ENCODE data around the gene LUC7L2. TPM values are rescaled to one million over a fixed set of nuclear protein-coding genes. Genes with fewer than 3 reads are reported as not detected.

The LUC7L2 gene
- total and polyA plus RNA-seq, 9 of the 15 experiments (the other 6 are each of a cell fraction or from before 2014, with no cell fraction given), result 56.1 to 207 (median 141) TPM

DNA sequence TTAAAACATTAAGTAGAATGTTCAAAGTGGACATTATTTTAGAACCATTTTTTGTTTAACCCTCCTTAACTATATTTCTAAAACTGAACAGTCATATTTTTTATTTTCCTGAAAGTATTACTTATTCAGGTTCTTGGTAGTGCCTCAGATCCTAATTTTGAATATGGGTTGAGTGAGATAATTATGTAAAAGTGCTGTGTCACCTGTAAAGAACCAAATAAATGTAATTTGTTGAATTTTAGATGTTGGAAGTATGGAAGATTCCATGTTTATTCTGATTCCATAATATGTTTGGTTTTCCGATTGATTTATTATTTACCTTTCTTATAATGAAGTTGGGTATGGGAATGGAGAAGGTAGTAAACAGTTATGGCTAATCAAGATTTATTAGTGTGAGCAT lies 61.4 kb downstream of the LUC7L2 start:
- ATAC-seq (no peak), FAIRE-seq (no peak), DNase-seq (ENCODE audit: extremely low read depth in 1 of 4, low spot score in 3 of 4) (no peak)
- WGBS (ENCODE audit: insufficient coverage, low coverage, missing lambda C conversion rate), result 36% methylated on average over 1 of the region's 1 CpG
- H3K79me2 ChIP-seq (ENCODE audit: control insufficient read depth, insufficient read depth, low read length), result no peaks in the 10 kb centered on the region; the same call in 2 of the 3 replicates
- no peak overlapping the region for H3K27ac ChIP-seq (ENCODE audit: extremely low read depth, low read depth, low read length)
- H3K4me1 ChIP-seq (replicated peaks in 1 of 2; ENCODE audit: control insufficient read depth in 2 of 2, insufficient read depth in 2 of 2, low read length in 2 of 2), result no peaks in the 10 kb centered on the region
- H3K4me3 ChIP-seq, result no peak overlapping the region
- no peaks in the 10 kb centered on the region for H3K27me3 ChIP-seq (ENCODE audit: control insufficient read depth in 2 of 2, insufficient read depth in 2 of 2, low read length in 2 of 2)
- no peak overlapping the region for H2AFZ ChIP-seq (ENCODE audit: low read depth, low read length)
- H3K4me2 ChIP-seq (ENCODE audit: insufficient read depth, low read length), result no peak overlapping the region
- in situ Hi-C loops (cut with MboI) (no loop called here), intact Hi-C loops (cut with micrococcal nuclease) (no loop called here)
- no peak overlapping the region for H3K9ac ChIP-seq (ENCODE audit: insufficient read depth in 1 of 2, low read depth in 2 of 2, low read length in 2 of 2)
- H3K9me1 ChIP-seq (ENCODE audit: control insufficient read depth, insufficient read depth, low read length), result no peaks in the 10 kb centered on the region
- peaks cover 90% of the 10 kb centered on the region for H3K36me3 ChIP-seq (ENCODE audit: control insufficient read depth, insufficient read depth, low read length)
- POLR2A ChIA-PET, result interaction anchor here (1.1 kb wide), 1 partner anchor 17 kb away, joined by 3 read pairs; no protein-coding TSS in a partner anchor
- TF ChIP-seq NFE2L1 (tag; IDR thresholded peaks at IDR 0.05; ENCODE audit: borderline replicate concordance, low read depth) (peak; percentile 45), SP2 (IDR thresholded peaks at IDR 0.05; ENCODE audit: extremely low read depth, low read depth, low read length, poor library complexity, severe bottlenecking) (no peak), ZNF274 (IDR thresholded peaks at IDR 0.05; ENCODE audit: borderline replicate concordance, low read depth, low read length) (no peak), NFE2 (IDR thresholded peaks at IDR 0.05; ENCODE audit: low read depth) (peak; percentile 30; the same call in 1 of the 2 replicates), MAFG (tag; conservative IDR thresholded peaks at IDR 0.05) (peak; percentile 69), C11orf30 (IDR thresholded peaks at IDR 0.05; ENCODE audit: low read depth) (peak; percentile 47), ZNF316 (IDR thresholded peaks at IDR 0.05) (peak; percentile 68)
- no peaks in the 10 kb centered on the region for H4K20me1 ChIP-seq (replicated peaks; ENCODE audit: control insufficient read depth, insufficient read depth, low read length)
- CTCF ChIA-PET (ENCODE audit: low intra/inter-chr PET ratio), result no interaction called here
- no TSS peak for BruUV-seq (replicated peaks)
- no peaks in the 10 kb centered on the region for H3K9me3 ChIP-seq (replicated peaks; ENCODE audit: control insufficient read depth, insufficient read depth, low read depth, low read length)
